HEK293 (cell line): ENCODE data around the gene RTL9.

ENCODE experiments used
- BCL11A ChIP-seq: fragments of 450-650 bp; formaldehyde crosslinking; IDR thresholded peaks from 2 replicates; pipeline ENCODE4 v1.5.1; 2016; ENCODE audit warnings: low read depth, missing biosample characterization, missing genetic modification characterization
- CTCF ChIP-seq: fragments of 450-650 bp; formaldehyde crosslinking; IDR thresholded peaks from 2 replicates; pipeline ENCODE4 v1.5.1; 2016; ENCODE audit warnings: missing biosample characterization, missing genetic modification characterization
- HOXC10 ChIP-seq: sonication (generic); formaldehyde crosslinking; IDR thresholded peaks from 2 replicates; pipeline ENCODE4 v1.8.1; 2023; ENCODE audit warnings: mild to moderate bottlenecking, missing genetic modification reagents
- TSHZ1 ChIP-seq: fragments of 450-650 bp; formaldehyde crosslinking; IDR thresholded peaks from 2 replicates; pipeline ENCODE4 v1.5.1; 2016; ENCODE audit warnings: missing biosample characterization, missing genetic modification characterization, borderline replicate concordance
- ZBTB1 ChIP-seq: fragments of 450-650 bp; formaldehyde crosslinking; IDR thresholded peaks from 2 replicates; pipeline ENCODE4 v1.5.1; 2016; ENCODE audit warnings: missing biosample characterization, missing genetic modification characterization
- ZNF138 ChIP-seq: fragments of 450-650 bp; formaldehyde crosslinking; IDR thresholded peaks from 2 replicates; pipeline ENCODE4 v1.5.1; 2016; ENCODE audit warnings: missing biosample characterization, missing genetic modification characterization, borderline replicate concordance
- ZNF292 ChIP-seq: fragments of 450-650 bp; formaldehyde crosslinking; IDR thresholded peaks from 2 replicates; pipeline ENCODE4 v1.5.1; 2016; ENCODE audit warnings: low read depth, missing biosample characterization, missing genetic modification characterization, borderline replicate concordance
- ZNF416 ChIP-seq: fragments of 450-650 bp; formaldehyde crosslinking; IDR thresholded peaks from 2 replicates; pipeline ENCODE4 v1.5.1; 2016; ENCODE audit warnings: missing biosample characterization, missing genetic modification characterization
- ZNF830 ChIP-seq: fragments of 450-650 bp; IDR thresholded peaks from 2 replicates; pipeline ENCODE4 v1.5.0; 2018; ENCODE audit warnings: missing biosample characterization, missing genetic modification characterization, low read depth, mild to moderate bottlenecking, moderate library complexity
- ZXDB ChIP-seq: fragments of 450-650 bp; formaldehyde crosslinking; IDR thresholded peaks from 2 replicates; pipeline ENCODE4 v1.5.1; 2016; ENCODE audit warnings: missing biosample characterization, missing genetic modification characterization

GRCh38 chrX:110394651-110395050 is 36.0 kb downstream of the RTL9 start:
- TF ChIP-seq ZNF292 (tag by site-specific recombination): no peak
- no peak for TF ChIP-seq CTCF (tag by site-specific recombination)
- TF ChIP-seq TSHZ1 (tag by site-specific recombination): no peak
- no peak for TF ChIP-seq ZNF830 (tag by site-specific recombination)
- TF ChIP-seq HOXC10 (CRISPR knock-in tag): no peak
- TF ChIP-seq ZXDB: no peak
- no peak for TF ChIP-seq ZNF416 (tag by site-specific recombination)
- TF ChIP-seq ZBTB1: no peak
- TF ChIP-seq BCL11A (tag by site-specific recombination): no peak
- no peak for TF ChIP-seq ZNF138 (tag by site-specific recombination)
